GM21515 (cell line): ENCODE data around the gene USP2.

Source experiments
- ATAC-seq: cut with Tn5 transposase; IDR thresholded peaks from one replicate; pipeline ENCODE4 v1.9.1; 2021; ENCODE audit not compliant: unreplicated experiment

Gene USP2

GRCh38 chr11:119332111-119332765, 49.3 kb downstream of the USP2 start:
- no peak for ATAC-seq

GRCh38 chr11:119330237-119330636, 51.3 kb downstream of the USP2 start:
- no peak for ATAC-seq

- no peak for ATAC-seq
Measured at GRCh38 chr11:119329320-119329719, 52.2 kb downstream of the USP2 start.

GRCh38 chr11:119324189-119324588, 57.3 kb downstream of the USP2 start:
- no peak for ATAC-seq

GRCh38 chr11:119323532-119324033, 57.9 kb downstream of the USP2 start:
- no peak for ATAC-seq

GRCh38 chr11:119322921-119323531, 58.5 kb downstream of the USP2 start:
- no peak for ATAC-seq

- ATAC-seq, result no peak
Measured at GRCh38 chr11:119322360-119322739, 59.1 kb downstream of the USP2 start.

GRCh38 chr11:119320776-119321524, 60.5 kb downstream of the USP2 start:
- ATAC-seq, result peak; percentile 49

- ATAC-seq, result no peak
Measured at GRCh38 chr11:119320240-119320775, 61.2 kb downstream of the USP2 start.

GRCh38 chr11:119319700-119320239, 61.7 kb downstream of the USP2 start:
- ATAC-seq, result no peak

- ATAC-seq, result no peak
Measured at GRCh38 chr11:119319136-119319699, 62.3 kb downstream of the USP2 start.

GRCh38 chr11:119318240-119319135, 63.0 kb downstream of the USP2 start:
- no peak for ATAC-seq

- ATAC-seq, result no peak
Measured at GRCh38 chr11:119317592-119318239, 63.8 kb downstream of the USP2 start.

GRCh38 chr11:119316729-119317591, 64.5 kb downstream of the USP2 start, which contains the start of gene MCAM:
Gene MCAM, minus strand, starts transcription at chr11:119317130. Its CDS starts 29 bp downstream, at chr11:119317101.
- ATAC-seq, result no peak

- no peak for ATAC-seq
Measured at GRCh38 chr11:119316016-119316728, 65.3 kb downstream of the USP2 start.

- no peak for ATAC-seq
Measured at GRCh38 chr11:119315131-119316015, 66.1 kb downstream of the USP2 start.

- no peak for ATAC-seq
Measured at GRCh38 chr11:119314726-119315125, 66.8 kb downstream of the USP2 start.
